Hepatocyte (in vitro differentiated cells): ENCODE results near the gene CYP4F12. TPM values are rescaled to one million over a fixed set of nuclear protein-coding genes. Genes with fewer than 3 reads are reported as not detected.

Experiments
- DNase-seq: peaks from one replicate; pipeline ENCODE4 v3.0.0-alpha.2; 2016; ENCODE audit warnings: low spot score
- H2AFZ ChIP-seq: fragments of 200-600 bp; sonication (generic); 2 replicates; pipeline ENCODE4 v1.6.0; 2016; ENCODE audit warnings: antibody characterized with exemption, mild to moderate bottlenecking
- H3K27ac ChIP-seq: fragments of 200-600 bp; sonication (generic); 2 replicates; pipeline ENCODE4 v1.5.1; 2016; ENCODE audit warnings: mild to moderate bottlenecking
- H3K27me3 ChIP-seq: fragments of 200-600 bp; sonication (generic); 2 replicates; pipeline ENCODE4 v1.6.1; 2016
- H3K36me3 ChIP-seq: fragments of 200-600 bp; sonication (generic); replicated peaks from 2 replicates; pipeline ENCODE4 v1.5.1; 2016; ENCODE audit warnings: low read depth; ENCODE audit not compliant: insufficient read depth
- H3K4me1 ChIP-seq: fragments of 200-600 bp; sonication (generic); 2 replicates; pipeline ENCODE4 v1.5.1; 2016; ENCODE audit warnings: mild to moderate bottlenecking, moderate library complexity; ENCODE audit not compliant: insufficient read depth
- H3K4me2 ChIP-seq: fragments of 200-600 bp; sonication (generic); 2 replicates; pipeline ENCODE4 v1.6.0; 2016
- H3K4me3 ChIP-seq: fragments of 200-600 bp; sonication (generic); 2 replicates; pipeline ENCODE4 v1.5.1; 2016; ENCODE audit warnings: mild to moderate bottlenecking
- H3K79me2 ChIP-seq: fragments of 200-600 bp; sonication (generic); 2 replicates; pipeline ENCODE4 v1.6.0; 2017; ENCODE audit warnings: mild to moderate bottlenecking
- H3K9me2 ChIP-seq: fragments of 200-600 bp; sonication (generic); replicated peaks from 2 replicates; pipeline ENCODE4 v1.6.0; 2017; ENCODE audit warnings: mild to moderate bottlenecking; ENCODE audit not compliant: insufficient read depth
- H3K9me3 ChIP-seq: fragments of 200-600 bp; sonication (generic); 2 replicates; pipeline ENCODE4 v1.5.1; 2016; ENCODE audit warnings: low read depth, mild to moderate bottlenecking
- H4K20me1 ChIP-seq: fragments of 200-600 bp; sonication (generic); 2 replicates; pipeline ENCODE4 v1.6.0; 2016; ENCODE audit warnings: mild to moderate bottlenecking; ENCODE audit not compliant: insufficient read depth, poor library complexity, severe bottlenecking
- CTCF ChIP-seq: fragments of 200-600 bp; sonication (generic); IDR thresholded peaks from 2 replicates; pipeline ENCODE4 v1.5.1; 2016; ENCODE audit warnings: antibody characterized with exemption, mild to moderate bottlenecking; ENCODE audit not compliant: poor library complexity
- EZH2 ChIP-seq: fragments of 200-600 bp; sonication (generic); IDR thresholded peaks from 2 replicates; pipeline ENCODE4 v1.6.1; 2016; ENCODE audit warnings: antibody characterized with exemption, mild to moderate bottlenecking, borderline replicate concordance
- EZH2phosphoT487 ChIP-seq: fragments of 200-600 bp; sonication (generic); IDR thresholded peaks from one replicate; pipeline ENCODE4 v1.6.1; 2018; ENCODE audit warnings: antibody characterized with exemption, mild to moderate bottlenecking, low read depth, moderate library complexity; ENCODE audit not compliant: unreplicated experiment, severe bottlenecking
- WGBS: methylation state at CpG from one replicate; pipeline ENCODE4 v1.1.6; 2016; ENCODE audit warnings: low lambda C conversion rate; ENCODE audit errors: missing lambda C conversion rate; 5-methylcytosine and 5-hydroxymethylcytosine counted together
- polyA plus RNA-seq: library from polyadenylated mRNA; unstranded; fragments of >200 nt; fragmentation: Nextera tagmentation; extraction: Ambion mirVana; gene quantifications from 2 replicates; pipeline ENCODE4 v1.2.1, GENCODE V29; 2016
- total RNA-seq: library from RNA; depleted of rRNA; stranded (reverse); fragments of >200 nt; gene quantifications from 2 replicates; pipeline ENCODE4 v1.2.3, GENCODE V29; 2014

Gene CYP4F12
- total and polyA plus RNA-seq, 2 experiments from 2014 or later, result 3.1 to 3.8 TPM

GRCh38 chr19:15671237-15671821 is 1.6 kb upstream of the CYP4F12 start:
- Histone ChIP-seq H4K20me1 (no peaks in the 10 kb centered on the region), H3K4me3 (no peak overlapping the region), H3K27me3 (no peaks in the 10 kb centered on the region), H3K9me2 (no peaks in the 10 kb centered on the region), H3K9me3 (no peaks in the 10 kb centered on the region), H2AFZ (no peak overlapping the region), H3K79me2 (no peaks in the 10 kb centered on the region), H3K36me3 (no peaks in the 10 kb centered on the region), H3K4me1 (no peaks in the 10 kb centered on the region), H3K4me2 (no peak overlapping the region), H3K27ac (no peak overlapping the region)
- no peak for DNase-seq
- TF ChIP-seq CTCF (no peak), EZH2 (no peak), EZH2phosphoT487 (no peak)
- 68% methylated on average over 5 of the region's 5 CpGs for WGBS

GRCh38 chr19:15671891-15672579 is 852 bp upstream of the CYP4F12 start:
- Histone ChIP-seq H3K9me3 (no peaks in the 10 kb centered on the region), H3K79me2 (no peaks in the 10 kb centered on the region), H3K27me3 (no peaks in the 10 kb centered on the region), H2AFZ (no peak overlapping the region), H3K4me2 (no peak overlapping the region), H3K4me3 (no peak overlapping the region), H3K36me3 (no peaks in the 10 kb centered on the region), H3K4me1 (no peaks in the 10 kb centered on the region), H3K27ac (no peak overlapping the region), H4K20me1 (no peaks in the 10 kb centered on the region), H3K9me2 (no peaks in the 10 kb centered on the region)
- 49% methylated on average over 10 of the region's 10 CpGs for WGBS
- TF ChIP-seq EZH2, result no peak
- no peak for TF ChIP-seq CTCF
- no peak for TF ChIP-seq EZH2phosphoT487
- no peak for DNase-seq

- 29% methylated on average over 9 of the region's 9 CpGs for WGBS
- no peak for TF ChIP-seq EZH2phosphoT487
- no peak for TF ChIP-seq EZH2
- no peak for TF ChIP-seq CTCF
- H3K27ac ChIP-seq, result no peak overlapping the region
- H2AFZ ChIP-seq, result no peak overlapping the region
- no peaks in the 10 kb centered on the region for H3K79me2 ChIP-seq
- H3K9me2 ChIP-seq, result no peaks in the 10 kb centered on the region
- H3K4me3 ChIP-seq, result no peak overlapping the region
- no peaks in the 10 kb centered on the region for H4K20me1 ChIP-seq
- no peaks in the 10 kb centered on the region for H3K27me3 ChIP-seq
- no peaks in the 10 kb centered on the region for H3K9me3 ChIP-seq
- DNase-seq, result no peak
- H3K4me2 ChIP-seq, result no peak overlapping the region
- H3K36me3 ChIP-seq, result no peaks in the 10 kb centered on the region
- H3K4me1 ChIP-seq, result no peaks in the 10 kb centered on the region
Observed at GRCh38 chr19:15673176-15673654, 328 bp downstream of the CYP4F12 start.
